SU-DHL-6 (cell line): Measurements from ENCODE around the gene LDB1.

ENCODE experiments used
- EZH2phosphoT487 ChIP-seq: fragments of 200-600 bp; sonication (generic), shearing (Covaris generic); conservative IDR thresholded peaks from 2 replicates; pipeline ENCODE4 v1.6.1; 2018; ENCODE audit warnings: mild to moderate bottlenecking, antibody characterized with exemption, low read length, moderate library complexity, mixed read lengths
- TF ChIP-seq, protein P1 (sequence below): fragments of 200-600 bp; sonication (generic); IDR thresholded peaks from one replicate; pipeline ENCODE4 v1.5.1; 2017; ENCODE audit warnings: antibody characterized with exemption, mild to moderate bottlenecking, low read length, moderate library complexity; ENCODE audit not compliant: insufficient read depth, poor library complexity, severe bottlenecking

DNA sequence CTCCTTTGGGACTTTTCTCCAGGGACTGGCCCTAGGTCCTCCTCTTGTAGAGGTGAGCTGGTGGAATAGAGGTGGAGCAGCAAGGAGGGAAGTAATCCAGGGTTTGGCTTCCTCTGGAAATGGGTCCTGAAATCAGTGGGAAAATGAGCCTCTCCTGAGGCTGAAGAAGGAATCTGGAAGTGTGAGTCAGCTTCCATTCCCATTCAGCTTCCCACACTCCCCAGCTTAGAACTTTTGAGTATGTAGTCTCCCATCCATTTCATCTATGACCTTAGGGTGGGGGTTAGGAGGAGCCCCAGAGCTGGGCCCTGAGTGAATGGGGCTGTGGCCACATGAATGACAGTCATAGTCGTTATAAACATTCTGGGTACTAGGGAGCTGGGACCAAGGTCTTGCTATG is 17.7 kb downstream of the LDB1 start:
- TF ChIP-seq, protein P1, sequence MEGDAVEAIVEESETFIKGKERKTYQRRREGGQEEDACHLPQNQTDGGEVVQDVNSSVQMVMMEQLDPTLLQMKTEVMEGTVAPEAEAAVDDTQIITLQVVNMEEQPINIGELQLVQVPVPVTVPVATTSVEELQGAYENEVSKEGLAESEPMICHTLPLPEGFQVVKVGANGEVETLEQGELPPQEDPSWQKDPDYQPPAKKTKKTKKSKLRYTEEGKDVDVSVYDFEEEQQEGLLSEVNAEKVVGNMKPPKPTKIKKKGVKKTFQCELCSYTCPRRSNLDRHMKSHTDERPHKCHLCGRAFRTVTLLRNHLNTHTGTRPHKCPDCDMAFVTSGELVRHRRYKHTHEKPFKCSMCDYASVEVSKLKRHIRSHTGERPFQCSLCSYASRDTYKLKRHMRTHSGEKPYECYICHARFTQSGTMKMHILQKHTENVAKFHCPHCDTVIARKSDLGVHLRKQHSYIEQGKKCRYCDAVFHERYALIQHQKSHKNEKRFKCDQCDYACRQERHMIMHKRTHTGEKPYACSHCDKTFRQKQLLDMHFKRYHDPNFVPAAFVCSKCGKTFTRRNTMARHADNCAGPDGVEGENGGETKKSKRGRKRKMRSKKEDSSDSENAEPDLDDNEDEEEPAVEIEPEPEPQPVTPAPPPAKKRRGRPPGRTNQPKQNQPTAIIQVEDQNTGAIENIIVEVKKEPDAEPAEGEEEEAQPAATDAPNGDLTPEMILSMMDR = no peak
- no peak for TF ChIP-seq EZH2phosphoT487
